Measurements from ENCODE around the gene SYT9.
"Not testable (repeated sequence)": the region's sequence is repeated elsewhere in the genome, so short reads cannot be mapped to it uniquely, and the experiment has no call there.

Gene SYT9

GRCh38 chr11:7272373-7272772 is 20.7 kb downstream of the SYT9 start:
- DNase-seq (ENCODE audit: low read depth) = no peak

- no peak for DNase-seq (ENCODE audit: low read depth)
Observed at GRCh38 chr11:7275133-7275532, 23.4 kb downstream of the SYT9 start.

- no peak for DNase-seq (ENCODE audit: low read depth)
Observed at GRCh38 chr11:7278314-7278917, 26.7 kb downstream of the SYT9 start.

GRCh38 chr11:7279676-7280075 is 28.0 kb downstream of the SYT9 start:
- no peak for DNase-seq (ENCODE audit: low read depth)

- DNase-seq (ENCODE audit: low read depth) = no peak
Observed at GRCh38 chr11:7281079-7281478, 29.4 kb downstream of the SYT9 start.

GRCh38 chr11:7281809-7282208 is 30.1 kb downstream of the SYT9 start:
- DNase-seq (ENCODE audit: low read depth) = no peak

- DNase-seq (ENCODE audit: low read depth) = no peak
Observed at GRCh38 chr11:7286178-7286577, 34.5 kb downstream of the SYT9 start.

- no peak for DNase-seq (ENCODE audit: low read depth)
Observed at GRCh38 chr11:7291100-7291829, 39.6 kb downstream of the SYT9 start.

- DNase-seq (ENCODE audit: low read depth) = no peak
Observed at GRCh38 chr11:7292922-7293321, 41.2 kb downstream of the SYT9 start.

- no peak for DNase-seq (ENCODE audit: low read depth)
Observed at GRCh38 chr11:7299393-7299792, 47.7 kb downstream of the SYT9 start.

- DNase-seq (ENCODE audit: low read depth) = no peak
Observed at GRCh38 chr11:7300281-7300680, 48.6 kb downstream of the SYT9 start.

GRCh38 chr11:7303146-7303545 is 51.4 kb downstream of the SYT9 start:
- DNase-seq (ENCODE audit: low read depth) = no peak

- no peak for DNase-seq (ENCODE audit: low read depth)
Observed at GRCh38 chr11:7306900-7307299, 55.2 kb downstream of the SYT9 start.

GRCh38 chr11:7307836-7308235 is 56.1 kb downstream of the SYT9 start:
- no peak for DNase-seq (ENCODE audit: low read depth)

GRCh38 chr11:7311903-7312302 is 60.2 kb downstream of the SYT9 start:
- no peak for DNase-seq (ENCODE audit: low read depth)

GRCh38 chr11:7314811-7315604 is 63.3 kb downstream of the SYT9 start:
- DNase-seq (ENCODE audit: low read depth) = no peak

GRCh38 chr11:7319501-7319900 is 67.8 kb downstream of the SYT9 start:
- no peak for DNase-seq (ENCODE audit: low read depth)

GRCh38 chr11:7320306-7320705 is 68.6 kb downstream of the SYT9 start:
- DNase-seq (ENCODE audit: low read depth) = no peak

- DNase-seq (ENCODE audit: low read depth) = no peak
Observed at GRCh38 chr11:7321473-7322450, 70.1 kb downstream of the SYT9 start.

GRCh38 chr11:7332451-7332850 is 80.7 kb downstream of the SYT9 start:
- DNase-seq (ENCODE audit: low read depth) = no peak

- no peak for DNase-seq (ENCODE audit: low read depth)
Observed at GRCh38 chr11:7332962-7333361, 81.3 kb downstream of the SYT9 start.

GRCh38 chr11:7335442-7335841 is 83.7 kb downstream of the SYT9 start:
- DNase-seq (ENCODE audit: low read depth) = not testable (repeated sequence)
